OCI-LY7 (cell line): ENCODE results near the gene PRIM2.
"Not testable (repeated sequence)": the region's sequence is repeated elsewhere in the genome, so short reads cannot be mapped to it uniquely, and the experiment has no call there.

Experiments used
- CTCF ChIP-seq: fragments of 200-600 bp; sonication (generic); conservative IDR thresholded peaks from 2 replicates; pipeline ENCODE4 v1.5.1; 2014; ENCODE audit warnings: mild to moderate bottlenecking, antibody characterized with exemption, low read length, moderate library complexity, mixed read lengths
- EZH2phosphoT487 ChIP-seq: fragments of 200-600 bp; sonication (generic); IDR thresholded peaks from 2 replicates; pipeline ENCODE4 v1.6.1; 2018; ENCODE audit warnings: low read depth, borderline replicate concordance, mild to moderate bottlenecking, mixed run types, antibody characterized with exemption, low read length, moderate library complexity, mixed read lengths

DNA sequence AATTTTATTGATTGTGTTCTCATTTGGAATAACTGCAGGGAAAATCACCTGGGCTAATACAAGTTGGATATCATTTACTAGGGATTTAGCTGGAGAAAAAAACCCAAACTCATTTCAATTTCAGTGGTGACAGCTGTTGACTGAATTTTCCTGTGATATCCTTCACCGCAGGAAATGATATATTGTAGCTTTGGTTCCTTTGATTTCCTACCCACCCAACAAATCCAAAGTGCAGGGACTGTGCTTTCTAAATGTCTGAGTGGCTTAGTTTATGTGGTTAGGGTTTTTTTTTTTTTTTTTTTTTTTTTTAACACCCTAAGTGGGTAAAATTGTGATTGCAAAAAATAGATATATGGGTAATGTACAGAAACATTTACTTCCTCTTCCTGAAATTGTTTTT, 203.7 kb downstream of the PRIM2 start:
- not testable (repeated sequence) for TF ChIP-seq CTCF, EZH2phosphoT487
